ENCODE data around the gene MAPK11. TPM values are rescaled to one million over a fixed set of nuclear protein-coding genes. Genes with fewer than 3 reads are reported as not detected.

The MAPK11 gene
- total RNA-seq, 4 donors from 2014 or later = 6.2 to 53.5 (median 13.1) TPM

DNA sequence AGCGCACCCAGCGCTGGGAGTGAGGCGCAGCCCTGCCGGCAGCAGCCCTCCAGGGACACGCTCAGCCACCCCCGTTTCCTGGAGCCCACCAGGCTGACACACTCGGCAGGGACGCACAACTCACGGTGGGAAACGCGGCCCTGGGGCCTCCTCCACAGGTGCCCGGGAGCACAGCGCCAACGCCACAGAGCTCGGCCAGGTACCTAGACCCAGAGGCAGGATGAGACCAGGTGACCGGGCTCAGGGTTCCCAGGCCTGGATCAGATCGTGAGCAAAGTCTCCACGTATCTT lies 43.4 kb downstream of the MAPK11 start:
- TF ChIP-seq, protein P1, sequence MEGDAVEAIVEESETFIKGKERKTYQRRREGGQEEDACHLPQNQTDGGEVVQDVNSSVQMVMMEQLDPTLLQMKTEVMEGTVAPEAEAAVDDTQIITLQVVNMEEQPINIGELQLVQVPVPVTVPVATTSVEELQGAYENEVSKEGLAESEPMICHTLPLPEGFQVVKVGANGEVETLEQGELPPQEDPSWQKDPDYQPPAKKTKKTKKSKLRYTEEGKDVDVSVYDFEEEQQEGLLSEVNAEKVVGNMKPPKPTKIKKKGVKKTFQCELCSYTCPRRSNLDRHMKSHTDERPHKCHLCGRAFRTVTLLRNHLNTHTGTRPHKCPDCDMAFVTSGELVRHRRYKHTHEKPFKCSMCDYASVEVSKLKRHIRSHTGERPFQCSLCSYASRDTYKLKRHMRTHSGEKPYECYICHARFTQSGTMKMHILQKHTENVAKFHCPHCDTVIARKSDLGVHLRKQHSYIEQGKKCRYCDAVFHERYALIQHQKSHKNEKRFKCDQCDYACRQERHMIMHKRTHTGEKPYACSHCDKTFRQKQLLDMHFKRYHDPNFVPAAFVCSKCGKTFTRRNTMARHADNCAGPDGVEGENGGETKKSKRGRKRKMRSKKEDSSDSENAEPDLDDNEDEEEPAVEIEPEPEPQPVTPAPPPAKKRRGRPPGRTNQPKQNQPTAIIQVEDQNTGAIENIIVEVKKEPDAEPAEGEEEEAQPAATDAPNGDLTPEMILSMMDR (IDR thresholded peaks at IDR 0.05; ENCODE audit: low read depth) = no peak

- TF ChIP-seq, protein P1 (IDR thresholded peaks at IDR 0.05; ENCODE audit: low read depth) = no peak
Measured at GRCh38 chr22:50226063-50226874, 43.9 kb downstream of the MAPK11 start.

GRCh38 chr22:50225200-50225969 lies 44.8 kb downstream of the MAPK11 start:
- TF ChIP-seq, protein P1 (IDR thresholded peaks at IDR 0.05; ENCODE audit: low read depth) = no peak

GRCh38 chr22:50224071-50224470 lies 46.1 kb downstream of the MAPK11 start:
- TF ChIP-seq, protein P1 (IDR thresholded peaks at IDR 0.05; ENCODE audit: low read depth) = no peak

- TF ChIP-seq, protein P1 (IDR thresholded peaks at IDR 0.05; ENCODE audit: low read depth) = no peak
Measured at GRCh38 chr22:50222508-50222907, 47.7 kb downstream of the MAPK11 start.

- TF ChIP-seq, protein P1 (IDR thresholded peaks at IDR 0.05; ENCODE audit: low read depth) = no peak
Measured at GRCh38 chr22:50221410-50222300, 48.5 kb downstream of the MAPK11 start.
